ENCODE results near the gene SRPK3. TPM values are rescaled to one million over a fixed set of nuclear protein-coding genes. Genes with fewer than 3 reads are reported as not detected.
A peak's percentile ranks its signal among the peaks of the same experiment; 100 is the strongest.

Gene SRPK3
- total and polyA plus RNA-seq, 7 experiments from 2014 or later: not detected

DNA sequence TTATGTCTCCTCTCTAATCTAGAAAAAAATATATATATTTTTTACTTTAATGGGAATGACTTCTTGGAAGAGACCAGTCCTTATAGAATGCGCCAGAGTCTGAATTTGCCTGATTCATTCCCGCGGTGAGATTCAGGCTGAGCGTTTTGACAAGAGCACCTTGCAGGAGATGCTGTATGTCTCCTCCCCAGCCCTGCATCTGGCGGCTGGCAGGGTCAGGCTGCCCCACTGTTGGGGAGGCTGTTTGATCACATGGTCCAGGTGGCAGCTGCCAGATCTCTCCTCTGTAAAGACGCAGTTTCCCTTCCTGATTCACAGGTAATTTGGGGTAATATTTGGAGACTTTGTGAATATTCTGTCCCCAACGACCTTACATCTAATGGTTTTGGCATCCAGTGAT is 39.8 kb downstream of the SRPK3 start:
- ATAC-seq: no peak
- intact Hi-C loops (cut with micrococcal nuclease): no loop called here
- peaks cover 0 to 6% (median 0%) of the 10 kb centered on the region in 5 donors for H3K36me3 Mint-ChIP-seq
- Histone ChIP-seq H3K27me3 (ENCODE audit: control insufficient read depth in 2 of 2, insufficient read depth in 2 of 2, low read length in 2 of 2) (no peaks in the 10 kb centered on the region), H3K4me1 (ENCODE audit: control insufficient read depth in 2 of 2, insufficient read depth in 2 of 2, low read length in 2 of 2) (peaks cover 39 to 44% of the 10 kb centered on the region in 2 donors), H3K9me3 (ENCODE audit: control insufficient read depth in 2 of 3, low read length in 3 of 3) (no peaks in the 10 kb centered on the region), H3K27ac (ENCODE audit: low read depth, low read length) (no peak overlapping the region), H3K4me3 (ENCODE audit: low read length) (no peak overlapping the region), H3K36me3 (ENCODE audit: control insufficient read depth in 2 of 3, insufficient read depth in 3 of 3, low read length in 3 of 3) (no peaks in the 10 kb centered on the region)
- no peaks in the 10 kb centered on the region for H3K9me3 Mint-ChIP-seq
- POLR2A ChIA-PET: interaction anchor here (1.7 kb wide), 1 partner anchor 104 kb away, joined by 6 read pairs; no protein-coding TSS in a partner anchor
- peak overlapping the region in 9 of 10 donors; percentile 9 to 71 (median 38) for H3K4me3 Mint-ChIP-seq
- H3K4me1 Mint-ChIP-seq: peaks cover 18 to 67% (median 37%) of the 10 kb centered on the region in 7 donors
- DNase-seq: no peak
- no peak overlapping the region for H3K27ac Mint-ChIP-seq
- CTCF ChIA-PET: no interaction called here
- peaks cover 0 to 14% (median 0%) of the 10 kb centered on the region in 5 donors for H3K27me3 Mint-ChIP-seq

DNA sequence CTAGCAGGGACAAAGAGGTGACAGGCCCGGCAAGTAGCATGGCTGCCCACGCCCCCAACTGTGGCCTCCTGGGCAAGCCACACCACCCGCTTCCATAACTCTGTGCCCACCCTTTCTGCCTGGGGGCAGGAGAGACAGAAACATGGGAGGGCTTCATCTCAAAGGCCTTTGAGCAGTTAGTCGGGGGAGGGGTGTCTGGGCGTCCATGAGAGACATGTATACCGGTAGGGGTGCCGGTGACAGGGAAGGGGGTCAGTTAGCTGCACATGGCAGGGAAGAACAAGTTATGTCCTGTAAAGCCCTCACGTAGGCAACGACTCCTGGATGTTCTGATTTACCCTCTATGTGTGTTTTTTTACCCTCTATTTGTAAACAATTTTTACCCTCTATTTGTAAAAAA is 40.2 kb downstream of the SRPK3 start:
- H3K27ac Mint-ChIP-seq: peak overlapping the region in 2 of 9 donors; percentile 67 to 79
- ATAC-seq (no peak), DNase-seq (no peak)
- Histone ChIP-seq H3K9me3 (ENCODE audit: control insufficient read depth in 2 of 3, low read length in 3 of 3) (no peaks in the 10 kb centered on the region), H3K4me1 (ENCODE audit: control insufficient read depth in 2 of 2, insufficient read depth in 2 of 2, low read length in 2 of 2) (peaks cover 39 to 44% of the 10 kb centered on the region in 2 donors), H3K36me3 (ENCODE audit: control insufficient read depth in 2 of 3, insufficient read depth in 3 of 3, low read length in 3 of 3) (no peaks in the 10 kb centered on the region), H3K4me3 (ENCODE audit: low read length) (no peak overlapping the region), H3K27me3 (ENCODE audit: control insufficient read depth in 2 of 2, insufficient read depth in 2 of 2, low read length in 2 of 2) (no peaks in the 10 kb centered on the region), H3K27ac (ENCODE audit: low read depth, low read length) (no peak overlapping the region)
- intact Hi-C loops (cut with micrococcal nuclease): no loop called here
- no peaks in the 10 kb centered on the region for H3K9me3 Mint-ChIP-seq
- ChIA-PET POLR2A (no interaction called here), CTCF (no interaction called here)
- H3K27me3 Mint-ChIP-seq: peaks cover 0 to 16% (median 0%) of the 10 kb centered on the region in 5 donors
- peaks cover 0 to 6% (median 0%) of the 10 kb centered on the region in 5 donors for H3K36me3 Mint-ChIP-seq
- peaks cover 18 to 68% (median 39%) of the 10 kb centered on the region in 7 donors for H3K4me1 Mint-ChIP-seq
- peak overlapping the region in 9 of 10 donors; percentile 9 to 71 (median 38) for H3K4me3 Mint-ChIP-seq

DNA sequence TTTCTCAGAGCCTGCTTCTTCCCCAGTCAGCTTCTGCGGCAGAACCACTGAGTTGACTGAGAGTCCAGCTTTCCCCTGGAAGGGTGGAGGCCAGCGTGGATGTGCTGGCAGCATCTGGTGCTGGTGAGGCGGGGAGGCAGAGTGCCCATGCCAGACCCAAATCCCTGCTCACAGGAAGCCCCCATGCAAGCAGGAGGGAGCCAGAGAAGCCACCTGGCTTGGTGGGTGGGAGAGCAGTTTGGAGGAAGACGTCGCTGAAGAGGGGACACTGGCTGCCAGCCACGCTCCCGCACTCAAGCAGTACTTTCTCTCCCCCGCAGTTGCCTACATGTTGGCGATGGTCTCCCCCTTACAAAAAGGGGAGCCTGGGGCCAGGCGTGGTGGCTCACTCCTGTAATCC is 43.5 kb downstream of the SRPK3 start:
- H3K4me1 ChIP-seq (ENCODE audit: control insufficient read depth in 2 of 2, insufficient read depth in 2 of 2, low read length in 2 of 2): peaks cover 26 to 27% of the 10 kb centered on the region in 2 donors
- H3K9me3 ChIP-seq (ENCODE audit: control insufficient read depth in 2 of 3, low read length in 3 of 3): no peaks in the 10 kb centered on the region
- ATAC-seq (no peak), DNase-seq (no peak)
- ChIA-PET CTCF (no interaction called here), POLR2A (no interaction called here)
- no peaks in the 10 kb centered on the region for H3K27me3 ChIP-seq (ENCODE audit: control insufficient read depth in 2 of 2, insufficient read depth in 2 of 2, low read length in 2 of 2)
- Mint-ChIP-seq H3K4me3 (no peak overlapping the region), H3K4me1 (peaks cover 17 to 71% (median 38%) of the 10 kb centered on the region in 7 donors), H3K27me3 (peaks cover 0 to 26% (median 0%) of the 10 kb centered on the region in 5 donors), H3K27ac (no peak overlapping the region), H3K36me3 (peaks cover 0 to 5% (median 0%) of the 10 kb centered on the region in 5 donors), H3K9me3 (peaks cover 0 to 2% (median 0%) of the 10 kb centered on the region in 11 donors)
- H3K27ac ChIP-seq (ENCODE audit: low read depth, low read length): no peak overlapping the region
- H3K36me3 ChIP-seq (ENCODE audit: control insufficient read depth in 2 of 3, insufficient read depth in 3 of 3, low read length in 3 of 3): no peaks in the 10 kb centered on the region
- intact Hi-C loops (cut with micrococcal nuclease): no loop called here
- no peak overlapping the region for H3K4me3 ChIP-seq (ENCODE audit: low read length)

DNA sequence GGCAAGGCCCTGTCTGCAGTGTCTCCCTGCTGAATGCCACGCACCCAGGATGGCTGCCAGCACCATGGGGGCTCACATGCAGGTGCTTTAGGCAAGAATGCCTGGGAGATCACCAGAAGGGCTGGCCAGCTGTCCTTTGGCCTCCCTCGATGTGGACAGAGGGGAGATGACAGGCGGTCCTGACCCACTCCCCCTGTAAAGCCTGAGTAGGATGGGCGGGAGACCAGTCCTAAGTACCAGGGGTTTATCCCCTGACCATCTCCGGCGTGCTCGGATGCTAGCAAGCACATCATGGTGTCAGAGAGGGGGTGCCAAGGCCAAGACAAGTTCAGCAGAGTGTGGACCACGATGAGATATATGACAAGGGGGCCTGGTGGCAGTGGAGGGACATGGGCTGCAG is 44.2 kb downstream of the SRPK3 start:
- Mint-ChIP-seq H3K36me3 (peaks cover 0 to 5% (median 0%) of the 10 kb centered on the region in 5 donors), H3K4me3 (no peak overlapping the region), H3K27ac (no peak overlapping the region), H3K27me3 (peaks cover 0 to 26% (median 0%) of the 10 kb centered on the region in 5 donors), H3K4me1 (peaks cover 17 to 66% (median 38%) of the 10 kb centered on the region in 7 donors), H3K9me3 (peaks cover 0 to 2% (median 0%) of the 10 kb centered on the region in 11 donors)
- POLR2A ChIA-PET: interaction anchor here (1.1 kb wide), 1 partner anchor 81 kb away, joined by 3 read pairs; no protein-coding TSS in a partner anchor
- no peak for ATAC-seq
- no peak for DNase-seq
- Histone ChIP-seq H3K4me1 (ENCODE audit: control insufficient read depth in 2 of 2, insufficient read depth in 2 of 2, low read length in 2 of 2) (peaks cover 21 to 23% of the 10 kb centered on the region in 2 donors), H3K9me3 (ENCODE audit: control insufficient read depth in 2 of 3, low read length in 3 of 3) (no peaks in the 10 kb centered on the region), H3K4me3 (ENCODE audit: low read length) (no peak overlapping the region), H3K27ac (ENCODE audit: low read depth, low read length) (no peak overlapping the region), H3K36me3 (ENCODE audit: control insufficient read depth in 2 of 3, insufficient read depth in 3 of 3, low read length in 3 of 3) (no peaks in the 10 kb centered on the region), H3K27me3 (ENCODE audit: control insufficient read depth in 2 of 2, insufficient read depth in 2 of 2, low read length in 2 of 2) (no peaks in the 10 kb centered on the region)
- intact Hi-C loops (cut with micrococcal nuclease): no loop called here
- CTCF ChIA-PET: no interaction called here

DNA sequence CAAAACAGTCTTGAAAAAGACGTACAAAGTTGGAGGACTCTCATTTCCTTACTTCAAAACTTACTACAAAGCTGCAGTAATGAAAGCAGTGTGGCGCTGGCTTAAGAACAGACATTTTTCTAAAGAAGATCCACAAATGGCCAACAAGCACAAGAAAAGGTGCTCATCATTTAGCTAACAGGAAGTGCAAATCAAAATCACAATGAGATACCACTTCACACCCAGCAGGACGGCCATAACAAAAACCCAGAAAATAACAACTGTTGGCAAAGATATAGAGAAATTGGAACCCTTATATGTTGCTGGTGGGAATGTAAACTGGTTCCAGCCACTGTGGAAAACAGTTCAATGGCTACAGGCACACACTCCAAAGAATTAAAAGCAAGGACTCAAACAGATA is 46.2 kb downstream of the SRPK3 start:
- H3K4me1 ChIP-seq (ENCODE audit: control insufficient read depth in 2 of 2, insufficient read depth in 2 of 2, low read length in 2 of 2): peaks cover 7 to 10% of the 10 kb centered on the region in 2 donors
- H3K36me3 ChIP-seq (ENCODE audit: control insufficient read depth in 2 of 3, insufficient read depth in 3 of 3, low read length in 3 of 3): no peaks in the 10 kb centered on the region
- no peak overlapping the region for H3K4me3 ChIP-seq (ENCODE audit: low read length)
- Mint-ChIP-seq H3K27ac (peak overlapping the region in 5 of 9 donors; percentile 12 to 79 (median 58)), H3K27me3 (peaks cover 0 to 35% (median 0%) of the 10 kb centered on the region in 5 donors), H3K4me1 (peaks cover 13 to 50% (median 32%) of the 10 kb centered on the region in 7 donors), H3K9me3 (peaks cover 0 to 2% (median 0%) of the 10 kb centered on the region in 11 donors), H3K36me3 (peaks cover 0 to 5% (median 0%) of the 10 kb centered on the region in 5 donors), H3K4me3 (peak overlapping the region in 7 of 10 donors; percentile 0 to 41 (median 27))
- no peaks in the 10 kb centered on the region for H3K27me3 ChIP-seq (ENCODE audit: control insufficient read depth in 2 of 2, insufficient read depth in 2 of 2, low read length in 2 of 2)
- ChIA-PET POLR2A (no interaction called here), CTCF (no interaction called here)
- intact Hi-C loops (cut with micrococcal nuclease): no loop called here
- H3K9me3 ChIP-seq (ENCODE audit: control insufficient read depth in 2 of 3, low read length in 3 of 3): no peaks in the 10 kb centered on the region
- DNase-seq (peak in 1 of 9 donors; percentile 21), ATAC-seq (no peak)
- H3K27ac ChIP-seq (ENCODE audit: low read depth, low read length): no peak overlapping the region

DNA sequence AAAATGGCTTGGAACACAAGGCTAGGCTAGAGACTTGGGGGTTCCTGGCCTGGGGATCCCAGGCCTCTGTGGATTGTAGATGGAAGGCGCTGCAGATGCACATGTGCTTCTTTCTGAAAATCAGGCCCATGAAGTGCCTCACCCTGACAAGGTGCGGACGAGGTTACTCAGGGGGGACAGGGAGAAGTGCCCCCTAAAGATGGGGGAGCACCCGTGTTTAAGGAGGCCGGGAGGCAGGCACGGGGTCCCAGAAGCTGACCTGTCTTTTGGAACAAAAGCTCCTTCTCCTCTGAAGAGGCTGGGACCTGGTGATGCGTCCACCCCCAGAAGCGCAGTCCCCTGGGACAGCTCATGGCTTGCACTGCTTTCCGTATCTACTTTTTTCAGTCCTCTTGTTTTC is 47.1 kb downstream of the SRPK3 start:
- CTCF ChIA-PET: no interaction called here
- H3K4me1 Mint-ChIP-seq: peaks cover 10 to 42% (median 24%) of the 10 kb centered on the region in 7 donors
- DNase-seq (no peak), ATAC-seq (no peak)
- Histone ChIP-seq H3K27ac (ENCODE audit: low read depth, low read length) (no peak overlapping the region), H3K4me3 (ENCODE audit: low read length) (no peak overlapping the region), H3K4me1 (ENCODE audit: control insufficient read depth in 2 of 2, insufficient read depth in 2 of 2, low read length in 2 of 2) (peaks cover 0 to 3% of the 10 kb centered on the region in 2 donors), H3K9me3 (ENCODE audit: control insufficient read depth in 2 of 3, low read length in 3 of 3) (no peaks in the 10 kb centered on the region), H3K27me3 (ENCODE audit: control insufficient read depth in 2 of 2, insufficient read depth in 2 of 2, low read length in 2 of 2) (no peaks in the 10 kb centered on the region), H3K36me3 (ENCODE audit: control insufficient read depth in 2 of 3, insufficient read depth in 3 of 3, low read length in 3 of 3) (no peaks in the 10 kb centered on the region)
- POLR2A ChIA-PET: no interaction called here
- peaks cover 0 to 3% (median 0%) of the 10 kb centered on the region in 11 donors for H3K9me3 Mint-ChIP-seq
- intact Hi-C loops (cut with micrococcal nuclease): no loop called here
- H3K4me3 Mint-ChIP-seq: peak overlapping the region in 8 of 10 donors; percentile 2 to 71 (median 29)
- peaks cover 0 to 39% (median 0%) of the 10 kb centered on the region in 5 donors for H3K27me3 Mint-ChIP-seq
- H3K36me3 Mint-ChIP-seq: peaks cover 0 to 5% (median 0%) of the 10 kb centered on the region in 5 donors
- peak overlapping the region in 3 of 9 donors; percentile 34 to 71 (median 53) for H3K27ac Mint-ChIP-seq

DNA sequence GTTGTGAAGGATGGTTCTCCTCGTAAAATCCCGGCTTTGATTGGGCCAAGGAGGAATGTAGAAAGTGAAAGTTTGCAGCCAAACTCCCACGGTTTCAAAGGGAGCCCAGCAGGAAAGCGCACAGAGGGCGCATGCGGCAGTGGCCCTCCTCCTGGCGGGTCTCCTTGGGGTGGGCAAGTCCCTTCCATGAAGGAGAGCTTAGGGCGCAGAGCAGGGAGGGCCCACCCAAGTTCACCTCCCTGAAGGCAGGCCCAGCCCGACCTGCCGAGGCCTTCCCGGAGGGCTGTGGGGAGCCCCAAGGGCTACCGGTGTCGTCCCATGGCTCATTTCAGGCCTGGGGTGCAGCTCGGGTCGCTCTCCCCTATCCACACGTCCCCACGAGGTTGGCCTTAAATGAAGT is 47.5 kb downstream of the SRPK3 start:
- peaks cover 0 to 42% (median 0%) of the 10 kb centered on the region in 5 donors for H3K27me3 Mint-ChIP-seq
- Histone ChIP-seq H3K36me3 (ENCODE audit: control insufficient read depth in 2 of 3, insufficient read depth in 3 of 3, low read length in 3 of 3) (no peaks in the 10 kb centered on the region), H3K9me3 (ENCODE audit: control insufficient read depth in 2 of 3, low read length in 3 of 3) (no peaks in the 10 kb centered on the region), H3K4me1 (ENCODE audit: control insufficient read depth in 2 of 2, insufficient read depth in 2 of 2, low read length in 2 of 2) (peaks cover 0 to 3% of the 10 kb centered on the region in 2 donors), H3K27ac (ENCODE audit: low read depth, low read length) (no peak overlapping the region), H3K4me3 (ENCODE audit: low read length) (no peak overlapping the region), H3K27me3 (ENCODE audit: control insufficient read depth in 2 of 2, insufficient read depth in 2 of 2, low read length in 2 of 2) (no peaks in the 10 kb centered on the region)
- H3K27ac Mint-ChIP-seq: peak overlapping the region in 1 of 9 donors; percentile 53
- intact Hi-C loops (cut with micrococcal nuclease): no loop called here
- ChIA-PET CTCF (no interaction called here), POLR2A (no interaction called here)
- no peak for ATAC-seq
- peak overlapping the region in 3 of 10 donors; percentile 25 to 71 (median 46) for H3K4me3 Mint-ChIP-seq
- H3K9me3 Mint-ChIP-seq: peaks cover 0 to 3% (median 0%) of the 10 kb centered on the region in 11 donors
- no peak for DNase-seq
- peaks cover 0 to 5% (median 0%) of the 10 kb centered on the region in 5 donors for H3K36me3 Mint-ChIP-seq
- peaks cover 10 to 42% (median 24%) of the 10 kb centered on the region in 7 donors for H3K4me1 Mint-ChIP-seq

Data from naive thymus-derived CD4-positive, alpha-beta T cell (primary cell).